Heart left ventricle (tissue), 13 donors: ENCODE results near the gene RNF186.

Experiments used
- POLR2A ChIP-seq, 2 donors: fragments of 450-650 bp; IDR thresholded peaks; one replicate each; pipeline ENCODE4 v1.6.1; 2017; ENCODE audit warnings: antibody characterized with exemption in 2 of 2, mild to moderate bottlenecking in 2 of 2, moderate library complexity in 2 of 2
- TF ChIP-seq, protein P1 (sequence below), 12 donors: fragments of 200-600 bp; sonication (generic) in 4 of 12; IDR thresholded peaks; one replicate each; pipeline versions ENCODE4 v1.5.0 to v1.8.0; 2018 to 2022; ENCODE audit warnings: antibody characterized with exemption in 12 of 12, mild to moderate bottlenecking in 5 of 12
- donor health status: ischemic (EF 13 %, LVEDD 7.1; RV severe dilation, severe dysfunction).
- donor health status: DM: no; HTN: yes; CAD: no.
- donor health status: DM: no; HTN: no; CAD: no.
- donor health status: ischemic (EF 25% LVEDD 6.9; RV normal size, moderate dysfunction).
- donor health status: ischemic (EF 25% LVEDD 5.7; RV mildly dilated, moderate dysfunction).
- donor health status: ischemic (EF 35%, LVEDD 5.7; RV mildly dilated, moderate dysfunction).
- donor health status: nonischemic (EF 11% LVEDD 7.7; RV severe dilation, severe dysfunction).
- donor health status: DM: yes; HTN: yes; CAD: no.
- donor health status: PGD.
- donor health status: ischemic (EF 29% LVEDD 5.4; RV normal size, mild dysfunction).
- donor health status: nonischemic (EF 23%, LVEDD 6.1; RV moderate dilation, normal function).

DNA sequence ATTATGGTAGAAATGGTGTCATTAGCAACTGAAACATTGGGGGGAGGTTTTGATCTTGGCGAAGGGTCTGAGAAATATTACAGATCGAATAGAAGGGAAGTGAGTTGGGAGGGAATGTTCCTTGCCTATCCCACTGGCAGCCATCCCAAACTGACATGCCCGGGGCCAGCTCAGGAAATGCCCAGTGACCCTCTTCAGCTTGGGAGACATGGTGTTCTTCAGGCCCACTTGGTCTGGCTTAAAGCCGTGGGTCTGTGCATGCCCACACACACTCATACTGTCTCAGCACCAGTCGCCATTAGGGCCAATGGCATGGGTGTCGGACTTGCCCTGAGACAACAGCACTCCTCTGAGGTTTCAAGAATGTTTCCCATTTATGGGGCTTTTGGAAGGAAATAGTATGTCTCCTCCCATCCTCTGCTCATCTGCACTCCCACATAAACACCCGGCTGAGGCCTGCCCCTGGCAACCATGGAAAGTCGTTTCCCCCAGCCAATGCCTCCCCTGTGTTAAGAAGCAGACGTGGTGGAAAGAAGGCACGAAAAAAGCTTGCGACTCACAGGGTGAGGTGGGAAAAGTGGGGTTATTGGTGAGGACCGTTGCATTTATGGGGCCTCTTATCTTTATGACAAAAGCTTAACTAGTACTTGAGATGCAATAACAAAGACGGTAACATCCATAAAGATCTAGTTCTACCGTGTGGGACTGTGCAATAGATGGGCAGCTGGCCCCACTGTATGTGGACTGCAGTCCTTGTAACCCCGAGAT is 2.0 kb downstream of the RNF186 start:
- TF ChIP-seq, protein P1, sequence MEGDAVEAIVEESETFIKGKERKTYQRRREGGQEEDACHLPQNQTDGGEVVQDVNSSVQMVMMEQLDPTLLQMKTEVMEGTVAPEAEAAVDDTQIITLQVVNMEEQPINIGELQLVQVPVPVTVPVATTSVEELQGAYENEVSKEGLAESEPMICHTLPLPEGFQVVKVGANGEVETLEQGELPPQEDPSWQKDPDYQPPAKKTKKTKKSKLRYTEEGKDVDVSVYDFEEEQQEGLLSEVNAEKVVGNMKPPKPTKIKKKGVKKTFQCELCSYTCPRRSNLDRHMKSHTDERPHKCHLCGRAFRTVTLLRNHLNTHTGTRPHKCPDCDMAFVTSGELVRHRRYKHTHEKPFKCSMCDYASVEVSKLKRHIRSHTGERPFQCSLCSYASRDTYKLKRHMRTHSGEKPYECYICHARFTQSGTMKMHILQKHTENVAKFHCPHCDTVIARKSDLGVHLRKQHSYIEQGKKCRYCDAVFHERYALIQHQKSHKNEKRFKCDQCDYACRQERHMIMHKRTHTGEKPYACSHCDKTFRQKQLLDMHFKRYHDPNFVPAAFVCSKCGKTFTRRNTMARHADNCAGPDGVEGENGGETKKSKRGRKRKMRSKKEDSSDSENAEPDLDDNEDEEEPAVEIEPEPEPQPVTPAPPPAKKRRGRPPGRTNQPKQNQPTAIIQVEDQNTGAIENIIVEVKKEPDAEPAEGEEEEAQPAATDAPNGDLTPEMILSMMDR (IDR thresholded peaks at IDR 0.05): no peak
- TF ChIP-seq POLR2A (IDR thresholded peaks at IDR 0.05): no peak
